ENCODE measurements around the gene RAD51.
A peak's percentile ranks its signal among the peaks of the same experiment; 100 is the strongest.

RAD51 gene

GRCh38 chr15:40754883-40755811 lies 60.2 kb downstream of the RAD51 start, which contains the start of gene RMDN3:
Gene RMDN3, minus strand, starts transcription at chr15:40755254. Its CDS starts 471 bp downstream, at chr15:40754783.
- H3K36me3 ChIP-seq (ENCODE audit: insufficient read depth, low read length) = peaks cover 5% of the 10 kb centered on the region; the same call in 1 of the 2 replicates
- H3K9ac ChIP-seq (ENCODE audit: low read depth, low read length, poor library complexity, severe bottlenecking) = peak within 1 kb of the TSS; percentile 96
- peaks cover 36% of the 10 kb centered on the region for H3K79me2 ChIP-seq (ENCODE audit: insufficient read depth, low read length)
- no peaks in the 10 kb centered on the region for H3K27me3 ChIP-seq (ENCODE audit: insufficient read depth, low read length, poor library complexity, severe bottlenecking)
- peak within 1 kb of the TSS; percentile 98 for H3K4me3 ChIP-seq (ENCODE audit: low read length, poor library complexity, severe bottlenecking)
- H3F3A ChIP-seq (ENCODE audit: low read depth) = peaks cover 3% of the 10 kb centered on the region; the same call in 1 of the 2 replicates
- peaks cover 3% of the 10 kb centered on the region for H4K20me1 ChIP-seq (ENCODE audit: insufficient read depth, low read length, poor library complexity, severe bottlenecking)
- TF ChIP-seq EZH2phosphoT487 (IDR thresholded peaks at IDR 0.05; ENCODE audit: borderline replicate concordance) (no peak), CTCF (conservative IDR thresholded peaks at IDR 0.05; ENCODE audit: low read length) (no peak)
- H2AFZ ChIP-seq (ENCODE audit: low read length) = peak within 1 kb of the TSS; percentile 91
- no peaks in the 10 kb centered on the region for H3K9me3 ChIP-seq (ENCODE audit: insufficient read depth, low read depth, low read length)
- no peaks in the 10 kb centered on the region for H3K9me2 ChIP-seq (replicated peaks; ENCODE audit: low read depth, low read length)
- peaks cover 36% of the 10 kb centered on the region for H3K4me1 ChIP-seq (ENCODE audit: insufficient read depth, low read length, poor library complexity, severe bottlenecking)
- H3K4me2 ChIP-seq (ENCODE audit: low read depth, low read length, poor library complexity, severe bottlenecking) = peak within 1 kb of the TSS; percentile 92

GRCh38 chr15:40755812-40756208 lies 60.8 kb downstream of the RAD51 start:
- no peak for TF ChIP-seq EZH2phosphoT487 (IDR thresholded peaks at IDR 0.05; ENCODE audit: borderline replicate concordance)
- TF ChIP-seq CTCF (conservative IDR thresholded peaks at IDR 0.05; ENCODE audit: low read length) = no peak
- Histone ChIP-seq H3K9ac (ENCODE audit: low read depth, low read length, poor library complexity, severe bottlenecking) (peak overlapping the region; percentile 96), H3F3A (ENCODE audit: low read depth) (peaks cover 6% of the 10 kb centered on the region; the same call in 1 of the 2 replicates), H3K4me3 (ENCODE audit: low read length, poor library complexity, severe bottlenecking) (peak overlapping the region; percentile 98), H3K9me2 (replicated peaks; ENCODE audit: low read depth, low read length) (no peaks in the 10 kb centered on the region), H3K36me3 (ENCODE audit: insufficient read depth, low read length) (peaks cover 5% of the 10 kb centered on the region; the same call in 1 of the 2 replicates), H2AFZ (ENCODE audit: low read length) (peak overlapping the region; percentile 70), H3K79me2 (ENCODE audit: insufficient read depth, low read length) (peaks cover 36% of the 10 kb centered on the region), H4K20me1 (ENCODE audit: insufficient read depth, low read length, poor library complexity, severe bottlenecking) (peaks cover 3% of the 10 kb centered on the region), H3K27me3 (ENCODE audit: insufficient read depth, low read length, poor library complexity, severe bottlenecking) (no peaks in the 10 kb centered on the region), H3K4me1 (ENCODE audit: insufficient read depth, low read length, poor library complexity, severe bottlenecking) (peaks cover 36% of the 10 kb centered on the region), H3K9me3 (ENCODE audit: insufficient read depth, low read depth, low read length) (no peaks in the 10 kb centered on the region), H3K4me2 (ENCODE audit: low read depth, low read length, poor library complexity, severe bottlenecking) (peak overlapping the region; percentile 79)

GRCh38 chr15:40756938-40757337 lies 62.0 kb downstream of the RAD51 start:
- H3K4me2 ChIP-seq (ENCODE audit: low read depth, low read length, poor library complexity, severe bottlenecking) = peak overlapping the region; percentile 69

More at GRCh38 chr15:40756938-40757337, 62.0 kb downstream of the RAD51 start:
- H3K9me2 ChIP-seq (replicated peaks; ENCODE audit: low read depth, low read length) = no peaks in the 10 kb centered on the region
- peaks cover 3% of the 10 kb centered on the region for H4K20me1 ChIP-seq (ENCODE audit: insufficient read depth, low read length, poor library complexity, severe bottlenecking)
- peaks cover 6% of the 10 kb centered on the region; the same call in 1 of the 2 replicates for H3F3A ChIP-seq (ENCODE audit: low read depth)
- no peaks in the 10 kb centered on the region for H3K27me3 ChIP-seq (ENCODE audit: insufficient read depth, low read length, poor library complexity, severe bottlenecking)
- H3K36me3 ChIP-seq (ENCODE audit: insufficient read depth, low read length) = no peaks in the 10 kb centered on the region
- no peak for TF ChIP-seq CTCF (conservative IDR thresholded peaks at IDR 0.05; ENCODE audit: low read length)
- no peak for TF ChIP-seq EZH2phosphoT487 (IDR thresholded peaks at IDR 0.05; ENCODE audit: borderline replicate concordance)
- no peak overlapping the region for H2AFZ ChIP-seq (ENCODE audit: low read length)
- peaks cover 29% of the 10 kb centered on the region for H3K79me2 ChIP-seq (ENCODE audit: insufficient read depth, low read length)
- H3K4me1 ChIP-seq (ENCODE audit: insufficient read depth, low read length, poor library complexity, severe bottlenecking) = peaks cover 36% of the 10 kb centered on the region
- H3K9ac ChIP-seq (ENCODE audit: low read depth, low read length, poor library complexity, severe bottlenecking) = peak overlapping the region; percentile 56
- peak overlapping the region; percentile 19 for H3K4me3 ChIP-seq (ENCODE audit: low read length, poor library complexity, severe bottlenecking)
- H3K9me3 ChIP-seq (ENCODE audit: insufficient read depth, low read depth, low read length) = no peaks in the 10 kb centered on the region

Measured in Loucy (cell line).